Endothelial cell of umbilical vein (primary cell): ENCODE measurements around the gene SLC25A20.

ENCODE experiments used
- EZH2 ChIP-seq: IDR thresholded peaks from 2 replicates; pipeline ENCODE4 v1.6.1; 2012; ENCODE audit warnings: borderline replicate concordance, low read depth, mild to moderate bottlenecking, moderate library complexity, low read length, inconsistent platforms; ENCODE audit not compliant: severe bottlenecking
- FOS ChIP-seq: IDR thresholded peaks from 2 replicates; pipeline ENCODE4 v1.6.1; 2011; ENCODE audit warnings: mild to moderate bottlenecking, low read length, moderate library complexity, borderline replicate concordance; ENCODE audit not compliant: insufficient read depth
- POLR2A ChIP-seq: IDR thresholded peaks from 2 replicates; pipeline ENCODE4 v1.6.1; 2012; ENCODE audit warnings: low read depth, mild to moderate bottlenecking, control low read depth, low read length
- POLR2AphosphoS5 ChIP-seq: IDR thresholded peaks from 2 replicates; pipeline ENCODE4 v1.6.1; 2012; ENCODE audit warnings: low read depth, mild to moderate bottlenecking, control low read depth, low read length, moderate library complexity; ENCODE audit not compliant: insufficient read depth
- TF ChIP-seq, protein P1 (sequence below), 2 donors: IDR thresholded peaks; 1 replicate in 1 of 2; 2 replicates in 1 of 2; pipeline ENCODE4 v1.5.1; 2011; ENCODE audit warnings: low read length in 2 of 2, mild to moderate bottlenecking in 2 of 2, moderate library complexity in 2 of 2, control low read depth in 1 of 2, inconsistent platforms in 1 of 2, low read depth in 1 of 2; ENCODE audit not compliant: insufficient read depth in 1 of 2; ENCODE audit errors: extremely low read depth in 1 of 2
- TF ChIP-seq, protein P2 (sequence below): IDR thresholded peaks from 2 replicates; pipeline ENCODE4 v1.6.1; 2011; ENCODE audit not compliant: insufficient read depth, insufficient read length

DNA sequence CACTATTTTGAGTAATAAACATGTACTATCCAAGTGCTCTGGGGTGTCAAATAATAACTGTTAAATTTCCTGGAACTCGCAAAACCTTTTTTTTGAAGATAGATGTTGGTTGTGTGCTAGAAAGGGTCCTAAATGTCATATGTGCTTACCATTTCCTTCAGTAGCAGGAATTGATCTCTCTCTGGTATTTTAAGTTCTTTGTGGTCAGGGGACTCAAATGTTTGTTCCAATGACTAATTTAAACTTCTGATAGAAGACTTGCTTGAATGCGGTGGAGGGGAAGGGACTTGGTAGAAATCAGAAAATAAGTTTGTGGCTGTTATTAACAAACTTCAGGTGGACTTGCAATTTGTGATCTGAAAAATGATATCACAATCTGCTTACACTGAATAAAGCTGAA, 46.8 kb upstream of the SLC25A20 start:
- TF ChIP-seq POLR2A = no peak
- TF ChIP-seq, protein P1, sequence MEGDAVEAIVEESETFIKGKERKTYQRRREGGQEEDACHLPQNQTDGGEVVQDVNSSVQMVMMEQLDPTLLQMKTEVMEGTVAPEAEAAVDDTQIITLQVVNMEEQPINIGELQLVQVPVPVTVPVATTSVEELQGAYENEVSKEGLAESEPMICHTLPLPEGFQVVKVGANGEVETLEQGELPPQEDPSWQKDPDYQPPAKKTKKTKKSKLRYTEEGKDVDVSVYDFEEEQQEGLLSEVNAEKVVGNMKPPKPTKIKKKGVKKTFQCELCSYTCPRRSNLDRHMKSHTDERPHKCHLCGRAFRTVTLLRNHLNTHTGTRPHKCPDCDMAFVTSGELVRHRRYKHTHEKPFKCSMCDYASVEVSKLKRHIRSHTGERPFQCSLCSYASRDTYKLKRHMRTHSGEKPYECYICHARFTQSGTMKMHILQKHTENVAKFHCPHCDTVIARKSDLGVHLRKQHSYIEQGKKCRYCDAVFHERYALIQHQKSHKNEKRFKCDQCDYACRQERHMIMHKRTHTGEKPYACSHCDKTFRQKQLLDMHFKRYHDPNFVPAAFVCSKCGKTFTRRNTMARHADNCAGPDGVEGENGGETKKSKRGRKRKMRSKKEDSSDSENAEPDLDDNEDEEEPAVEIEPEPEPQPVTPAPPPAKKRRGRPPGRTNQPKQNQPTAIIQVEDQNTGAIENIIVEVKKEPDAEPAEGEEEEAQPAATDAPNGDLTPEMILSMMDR (IDR thresholded peaks at IDR 0.05; ENCODE audit: extremely low read depth in 1 of 2, insufficient read depth in 1 of 2, low read depth in 1 of 2, low read length in 2 of 2) = no peak
- TF ChIP-seq FOS = no peak
- no peak for TF ChIP-seq POLR2AphosphoS5
- TF ChIP-seq EZH2 = no peak
- TF ChIP-seq, protein P2, sequence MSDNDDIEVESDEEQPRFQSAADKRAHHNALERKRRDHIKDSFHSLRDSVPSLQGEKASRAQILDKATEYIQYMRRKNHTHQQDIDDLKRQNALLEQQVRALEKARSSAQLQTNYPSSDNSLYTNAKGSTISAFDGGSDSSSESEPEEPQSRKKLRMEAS = no peak
